NCI-H2227 (cell line): ENCODE measurements around the gene KLHL18.
"Not testable (repeated sequence)": the region's sequence is repeated elsewhere in the genome, so short reads cannot be mapped to it uniquely, and the experiment has no call there.

ENCODE experiments used
- DNase-seq: peaks from one replicate; lab custom pipeline; 2025; ENCODE audit not compliant: unreplicated experiment; lab: John Stamatoyannopoulos, UW

The KLHL18 gene

DNA sequence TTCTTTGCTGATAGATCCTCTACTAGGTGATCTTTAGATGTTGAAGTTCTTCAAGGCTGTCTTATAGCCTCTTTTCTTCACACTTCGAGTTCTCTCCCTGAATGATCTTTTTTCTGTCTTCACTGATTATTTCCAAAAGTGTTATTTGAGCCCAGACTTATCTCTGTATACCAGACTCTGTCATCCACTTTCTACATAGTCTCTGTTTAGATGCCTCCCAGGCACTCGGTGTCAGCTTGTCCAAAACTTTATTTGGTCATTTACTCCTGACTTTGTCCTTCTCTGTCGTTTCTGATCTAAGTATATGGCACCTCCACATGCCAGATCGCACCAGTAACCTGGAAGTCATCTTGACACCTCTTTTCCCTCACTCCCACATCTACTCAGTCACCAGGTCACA lies 27.6 kb downstream of the KLHL18 start:
- DNase-seq, result no peak

DNA sequence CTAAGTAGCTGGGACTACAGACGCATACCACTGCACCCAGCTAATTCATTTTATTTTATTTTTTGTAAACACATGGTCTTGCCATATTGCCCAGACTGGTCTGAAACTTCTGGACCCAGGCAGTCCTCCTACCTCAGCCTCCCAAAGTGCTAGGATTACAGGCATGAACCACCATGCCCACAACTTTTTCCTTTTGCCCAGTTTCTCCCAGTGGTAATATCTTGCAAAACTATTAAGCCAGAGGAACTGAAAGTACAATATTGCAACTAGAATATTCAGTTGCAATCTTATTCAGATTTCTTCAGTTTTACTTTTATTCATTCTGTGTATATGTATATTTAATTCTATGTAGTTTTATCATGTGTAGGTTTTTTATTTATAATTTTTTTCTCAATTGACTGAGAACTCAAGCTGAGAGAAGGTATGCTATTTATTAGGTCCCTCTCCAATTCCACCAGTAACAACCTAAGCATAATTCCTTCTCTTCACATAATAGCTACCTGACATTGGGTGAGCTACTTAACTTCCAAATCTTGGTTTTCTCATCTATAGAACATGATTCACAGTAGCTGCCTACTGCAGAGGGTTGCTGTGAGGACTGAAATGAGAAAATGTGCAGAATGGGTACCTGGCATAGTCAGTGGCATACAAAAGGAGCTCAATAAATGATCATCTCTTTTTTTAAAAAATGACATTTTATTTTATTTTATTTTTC lies 30.8 kb downstream of the KLHL18 start:
- no peak for DNase-seq

DNA sequence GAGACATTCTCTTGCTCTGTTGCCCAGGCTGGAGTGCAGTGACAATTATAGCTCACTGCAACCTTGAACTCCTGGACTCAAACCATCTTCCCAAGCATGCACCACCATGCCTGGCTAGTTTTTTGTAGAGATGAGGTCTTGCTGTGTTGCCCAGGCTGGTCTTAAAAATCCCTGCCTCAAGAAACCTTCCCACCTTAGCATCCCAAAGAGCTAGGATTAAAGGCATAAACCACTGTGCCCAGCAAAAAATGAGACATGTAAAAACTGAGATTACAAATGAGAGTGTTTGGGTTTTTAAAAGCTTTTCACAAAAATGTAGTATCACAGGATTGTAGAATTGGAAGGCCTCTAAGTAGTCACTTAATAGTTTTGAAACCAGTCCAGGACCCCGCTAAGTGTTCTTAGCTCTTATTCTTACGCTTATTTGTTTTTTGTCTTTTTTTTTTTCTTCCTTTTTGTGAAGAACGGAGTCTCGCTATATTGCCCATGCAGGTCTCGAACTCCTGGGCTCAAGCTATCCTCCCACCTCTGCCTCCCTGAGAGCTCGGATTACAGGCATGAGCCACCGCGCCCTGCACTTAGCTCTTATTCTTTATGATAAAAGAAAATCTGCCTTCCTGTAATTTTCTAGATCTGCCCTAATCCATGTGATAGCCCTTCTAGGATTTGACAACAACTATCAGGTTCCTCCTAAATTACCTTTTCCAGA lies 31.5 kb downstream of the KLHL18 start:
- no peak for DNase-seq

DNA sequence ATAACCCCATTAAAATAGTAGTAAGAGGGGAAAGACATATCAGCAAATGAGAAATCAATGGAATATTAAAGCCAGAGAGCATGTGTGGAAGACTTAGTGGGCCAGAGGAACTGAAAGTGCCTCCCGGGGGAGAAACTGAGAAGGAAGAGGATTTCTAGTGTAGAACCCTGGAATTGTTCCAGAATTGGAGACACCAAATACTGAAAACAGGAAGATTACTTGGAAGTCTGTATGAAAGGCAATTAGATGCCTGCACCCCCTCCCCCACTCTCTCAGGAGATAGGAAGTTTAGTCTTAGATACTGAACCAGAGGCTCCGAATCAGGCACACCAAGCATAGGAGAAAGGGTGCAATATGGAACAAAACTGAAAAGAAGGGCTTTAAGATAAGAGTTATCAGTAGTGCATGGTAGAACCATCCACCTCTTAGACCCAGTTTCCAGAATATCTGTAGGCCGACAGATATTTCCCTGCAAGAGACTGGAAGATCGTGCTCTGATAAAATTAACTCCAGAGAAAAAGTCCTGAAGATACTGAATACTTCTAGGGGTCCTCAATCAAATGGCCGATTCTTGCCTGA lies 32.4 kb downstream of the KLHL18 start:
- no peak for DNase-seq

DNA sequence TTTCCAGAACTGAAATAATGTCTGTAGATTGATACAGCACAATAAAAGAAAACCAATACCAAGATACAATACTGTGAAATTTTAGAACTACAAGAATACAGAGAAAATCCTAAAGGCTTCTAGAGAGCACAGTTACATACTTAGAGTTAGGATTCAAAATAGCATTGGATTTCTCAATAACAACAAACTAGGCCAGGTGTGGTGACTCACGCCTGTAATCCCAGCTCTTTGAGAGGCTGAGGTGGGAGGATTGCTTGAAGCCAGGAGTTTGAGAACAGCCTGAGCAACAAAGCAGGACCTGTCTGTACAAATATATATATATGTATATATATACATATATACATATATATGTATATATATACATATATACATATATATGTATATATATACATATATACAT lies 33.4 kb downstream of the KLHL18 start:
- not testable (repeated sequence) for DNase-seq

DNA sequence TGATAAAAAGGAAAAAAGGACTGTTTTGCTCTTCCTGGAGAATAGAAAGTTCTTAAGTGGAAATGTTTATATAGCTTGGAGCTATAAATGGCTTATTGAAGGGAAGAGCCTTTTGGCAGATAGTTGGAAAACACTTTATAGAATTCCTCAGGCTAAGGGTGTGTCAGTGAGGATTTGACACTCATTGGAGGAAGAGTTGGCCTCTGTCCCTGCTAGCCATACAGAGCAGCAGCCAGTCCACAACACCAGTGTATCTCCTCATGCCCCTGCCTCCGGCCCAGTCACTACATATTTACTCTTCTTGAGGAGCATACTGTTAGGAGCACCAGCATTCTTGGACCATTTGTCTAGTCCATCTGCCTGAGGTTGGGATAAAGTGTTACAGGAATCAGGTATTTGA lies 36.2 kb downstream of the KLHL18 start:
- no peak for DNase-seq

DNA sequence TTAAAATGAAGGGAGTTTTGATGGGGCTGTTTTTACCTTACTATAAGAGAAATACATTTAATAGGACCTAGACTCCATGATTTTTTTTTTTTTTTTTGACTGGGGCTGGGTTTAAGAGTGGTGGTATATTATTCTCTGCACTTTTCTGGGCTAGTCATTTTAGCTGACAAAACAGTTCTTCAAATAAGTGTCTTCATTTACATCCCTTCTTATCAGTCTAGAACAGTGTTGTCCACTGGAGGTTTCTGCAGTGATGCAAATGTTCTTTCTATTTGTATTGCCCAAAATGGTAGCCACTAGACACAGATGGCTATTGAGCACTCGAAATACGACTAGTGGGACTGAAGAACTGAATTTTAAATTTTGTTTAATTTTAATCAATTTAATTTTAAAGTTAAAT lies 37.2 kb downstream of the KLHL18 start:
- no peak for DNase-seq

DNA sequence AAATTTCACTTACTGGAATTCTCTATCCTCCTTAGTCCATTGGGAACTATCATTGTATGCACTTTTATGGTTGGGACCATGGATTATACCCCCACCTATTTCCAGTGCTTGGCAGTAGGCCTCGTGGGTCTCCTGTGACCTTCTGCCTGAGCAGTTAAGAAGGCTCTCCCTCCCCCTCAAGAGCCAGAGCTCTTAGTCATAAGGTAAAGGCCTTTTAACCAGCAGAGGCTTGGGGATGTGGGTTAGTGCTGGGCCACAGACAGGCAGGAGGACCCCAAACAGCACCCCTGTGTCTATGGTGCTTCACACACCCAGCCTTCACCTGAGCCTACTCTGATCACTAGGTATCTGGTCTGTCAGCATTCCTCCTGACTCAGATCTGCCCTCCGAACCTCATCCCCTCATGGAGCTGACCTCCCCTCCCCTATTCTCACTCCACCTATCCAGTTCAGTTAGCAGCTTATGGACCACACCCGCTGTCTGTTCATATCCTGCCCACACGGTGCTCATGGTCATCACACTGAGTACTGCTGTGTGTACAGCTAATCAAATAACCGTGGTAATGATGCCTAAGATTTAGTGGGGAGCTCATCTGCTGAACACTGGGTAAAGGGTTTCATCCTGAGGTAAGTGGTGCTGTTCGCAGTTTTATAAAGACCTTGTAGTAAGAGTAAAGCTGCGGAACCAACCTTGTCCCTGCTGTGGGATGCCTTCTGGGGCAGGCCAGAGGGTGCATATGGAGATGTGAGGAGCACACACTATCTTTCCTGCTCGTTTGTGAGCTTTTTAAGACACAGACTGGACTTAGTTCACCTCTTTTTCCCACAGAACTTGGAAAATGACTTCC lies 40.9 kb downstream of the KLHL18 start:
- no peak for DNase-seq

DNA sequence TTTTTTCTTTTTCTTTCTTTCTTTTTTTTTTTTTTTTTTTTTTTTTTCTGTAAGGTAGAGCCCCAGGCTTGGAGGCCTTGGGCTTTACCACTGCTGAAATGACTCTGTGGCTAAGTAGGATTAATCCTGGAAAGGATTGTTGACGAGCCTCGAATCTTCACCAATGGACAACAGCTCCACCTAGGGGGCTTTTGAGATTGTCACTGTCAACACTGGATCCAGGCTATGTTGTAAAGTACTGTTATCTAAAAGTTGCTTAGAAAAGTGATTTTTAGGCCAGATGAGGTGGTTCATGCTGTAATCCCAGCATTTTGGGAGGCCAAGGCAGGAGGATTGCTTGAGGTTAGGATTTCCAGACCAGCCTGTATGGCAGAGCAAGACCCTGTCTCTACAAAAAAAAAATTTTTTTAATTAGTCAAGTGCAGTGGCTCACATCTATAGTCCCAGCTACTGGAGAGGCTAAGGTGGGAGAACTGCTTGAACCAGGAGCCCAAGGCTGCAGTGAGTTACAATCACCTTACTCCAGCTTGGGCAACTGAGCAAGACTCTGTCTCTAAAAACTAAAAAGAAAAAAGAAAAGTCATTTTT lies 41.6 kb downstream of the KLHL18 start:
- peak; percentile 82 for DNase-seq

DNA sequence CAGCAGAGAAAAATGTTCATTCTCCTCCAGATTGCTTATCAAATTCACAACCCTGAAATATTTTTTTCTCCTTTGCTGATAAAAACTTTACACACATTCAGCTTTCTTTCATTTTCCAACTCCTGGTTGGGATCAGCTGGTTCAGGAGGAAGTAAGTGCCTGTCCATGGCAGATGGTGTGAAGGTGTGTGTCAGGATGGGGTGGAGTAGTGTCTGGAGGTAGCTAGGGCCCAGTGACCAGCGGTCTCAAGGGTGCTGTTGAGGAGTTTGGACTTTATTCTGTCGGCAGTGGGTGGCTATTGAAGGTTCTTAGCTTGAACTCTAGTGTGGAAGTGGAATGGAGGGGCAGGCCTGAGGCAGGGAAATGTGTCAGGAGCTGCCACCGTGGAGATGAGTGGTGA lies 51.2 kb downstream of the KLHL18 start:
- no peak for DNase-seq

DNA sequence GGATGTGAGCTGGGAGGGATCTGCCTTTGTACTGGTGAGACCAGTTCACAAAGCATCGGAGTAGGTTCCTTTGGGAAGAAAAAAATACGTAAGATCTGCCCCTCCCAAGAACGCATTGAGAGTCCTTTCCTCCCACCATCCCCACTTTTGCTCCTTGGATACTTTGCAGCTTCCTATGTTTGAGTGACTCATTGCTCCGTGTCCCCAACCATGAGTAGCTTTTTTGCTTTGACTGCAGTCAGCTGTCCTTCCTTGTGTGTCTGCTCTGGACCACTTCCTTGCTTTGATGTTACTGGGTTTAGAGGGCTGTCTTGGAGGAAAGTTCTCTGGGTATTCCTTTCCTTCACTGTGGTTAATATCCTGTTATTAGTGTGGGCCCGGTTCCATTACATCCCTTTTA lies 54.9 kb downstream of the KLHL18 start:
- DNase-seq, result peak; percentile 30

DNA sequence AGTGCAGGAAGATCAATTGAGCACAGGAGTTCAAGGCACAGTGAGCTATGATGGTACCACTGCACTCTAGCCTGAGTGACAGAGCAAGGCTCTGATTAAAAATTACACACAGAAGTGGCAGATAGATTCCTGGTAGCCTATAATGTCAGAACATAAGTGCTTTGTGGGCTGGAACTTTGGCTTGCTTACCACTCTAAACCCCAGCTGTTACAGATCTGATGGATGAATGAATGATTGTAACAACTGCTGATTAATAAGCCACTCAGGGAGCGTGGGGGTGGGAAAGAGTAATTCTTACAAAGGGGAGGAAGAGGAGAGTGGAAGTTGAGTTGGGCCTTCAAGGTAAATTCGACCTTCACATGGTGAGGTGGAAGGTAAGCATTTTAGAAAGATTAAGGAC lies 57.2 kb downstream of the KLHL18 start:
- no peak for DNase-seq

DNA sequence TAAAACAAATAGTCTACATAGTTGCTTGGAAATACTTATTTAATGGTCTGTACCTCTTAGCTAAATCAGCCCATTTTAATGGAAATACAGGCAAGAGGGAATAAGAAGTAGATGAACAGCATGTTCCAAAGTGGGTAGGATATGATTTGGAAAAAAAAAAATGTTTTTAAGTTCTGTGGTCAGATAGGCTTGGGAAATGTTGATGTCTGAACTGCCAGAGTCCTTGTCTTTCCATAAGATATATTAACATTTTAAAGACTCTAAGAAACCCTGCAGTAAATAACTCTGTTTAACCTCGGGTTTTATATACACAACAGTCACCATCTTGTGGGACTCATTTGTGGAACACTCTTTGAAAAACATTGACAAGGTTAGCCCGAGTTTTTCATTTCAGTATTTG lies 58.1 kb downstream of the KLHL18 start:
- no peak for DNase-seq

DNA sequence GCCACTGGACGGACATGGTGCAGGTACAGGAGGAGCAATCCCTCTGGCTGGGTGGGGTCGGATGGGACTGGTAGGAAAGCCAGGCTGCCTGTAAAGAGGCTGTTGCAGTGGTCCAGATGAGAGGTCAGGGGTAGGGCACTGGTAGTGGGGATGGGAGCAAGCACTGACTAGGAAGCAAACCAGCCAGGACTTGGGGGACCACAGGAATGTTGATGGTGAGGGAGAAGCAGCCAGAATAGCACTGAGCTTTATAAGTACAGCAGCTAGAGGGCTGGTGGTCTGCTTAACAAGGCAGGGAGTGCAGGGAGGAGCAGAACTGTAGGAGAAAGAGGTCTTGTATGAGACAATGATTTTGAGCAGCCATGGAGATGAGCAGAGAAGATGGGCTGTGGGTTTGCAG lies 59.4 kb downstream of the KLHL18 start:
- no peak for DNase-seq

DNA sequence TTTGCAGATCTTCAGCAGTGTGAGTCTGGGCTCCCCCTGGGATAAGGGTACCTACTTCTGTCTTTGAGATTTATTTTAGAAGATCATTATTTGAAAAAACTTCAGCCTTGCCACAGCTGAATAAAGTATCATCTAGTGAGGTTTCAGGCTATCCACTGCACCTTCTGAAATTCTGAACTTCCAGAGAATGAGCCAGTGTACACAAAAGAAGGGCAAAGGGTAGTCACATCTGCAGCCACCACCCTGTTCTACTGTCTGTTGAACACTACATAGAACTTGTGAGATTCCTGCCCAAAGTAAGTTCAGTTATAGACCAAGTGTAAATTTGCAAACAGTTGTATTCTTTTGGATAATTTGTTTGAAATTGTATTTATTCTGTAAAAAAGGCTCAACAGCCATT lies 60.1 kb downstream of the KLHL18 start:
- DNase-seq, result no peak

DNA sequence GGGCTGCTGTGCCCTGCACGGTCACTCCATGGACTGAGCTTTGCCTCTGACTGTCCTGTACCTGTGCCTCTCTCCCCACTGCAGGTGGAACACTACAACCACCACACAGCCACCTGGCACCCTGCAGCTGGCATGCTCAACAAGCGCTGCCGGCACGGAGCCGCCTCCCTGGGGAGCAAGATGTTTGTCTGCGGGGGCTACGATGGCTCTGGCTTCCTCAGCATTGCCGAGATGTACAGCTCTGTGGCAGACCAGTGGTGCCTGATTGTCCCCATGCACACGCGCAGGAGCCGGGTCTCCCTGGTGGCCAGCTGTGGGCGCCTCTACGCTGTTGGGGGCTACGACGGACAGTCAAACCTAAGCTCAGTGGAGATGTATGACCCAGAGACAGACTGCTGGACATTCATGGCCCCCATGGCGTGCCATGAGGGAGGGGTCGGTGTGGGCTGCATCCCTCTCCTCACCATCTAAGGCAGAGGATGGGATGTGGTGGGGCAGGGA lies 60.8 kb downstream of the KLHL18 start:
- DNase-seq, result no peak

DNA sequence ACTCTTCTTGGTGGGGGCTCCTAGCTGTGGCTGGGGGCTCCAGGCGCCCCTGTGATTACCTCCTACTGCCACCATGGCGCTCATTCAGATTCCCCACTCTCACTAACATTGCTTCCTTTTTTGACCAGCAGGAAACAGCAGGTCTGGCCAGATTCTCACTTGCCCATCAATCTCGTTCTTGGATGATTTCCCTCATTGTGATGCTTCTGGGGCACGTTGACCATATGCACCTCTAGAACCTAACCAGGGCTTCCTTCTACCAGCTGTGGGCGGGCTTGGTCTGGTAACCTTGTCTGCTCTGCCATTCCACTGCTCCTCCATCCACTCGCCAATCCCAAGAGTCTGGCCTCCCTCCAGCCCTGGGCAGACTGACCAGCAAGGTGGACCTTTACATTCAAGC lies 62.2 kb downstream of the KLHL18 start:
- no peak for DNase-seq

DNA sequence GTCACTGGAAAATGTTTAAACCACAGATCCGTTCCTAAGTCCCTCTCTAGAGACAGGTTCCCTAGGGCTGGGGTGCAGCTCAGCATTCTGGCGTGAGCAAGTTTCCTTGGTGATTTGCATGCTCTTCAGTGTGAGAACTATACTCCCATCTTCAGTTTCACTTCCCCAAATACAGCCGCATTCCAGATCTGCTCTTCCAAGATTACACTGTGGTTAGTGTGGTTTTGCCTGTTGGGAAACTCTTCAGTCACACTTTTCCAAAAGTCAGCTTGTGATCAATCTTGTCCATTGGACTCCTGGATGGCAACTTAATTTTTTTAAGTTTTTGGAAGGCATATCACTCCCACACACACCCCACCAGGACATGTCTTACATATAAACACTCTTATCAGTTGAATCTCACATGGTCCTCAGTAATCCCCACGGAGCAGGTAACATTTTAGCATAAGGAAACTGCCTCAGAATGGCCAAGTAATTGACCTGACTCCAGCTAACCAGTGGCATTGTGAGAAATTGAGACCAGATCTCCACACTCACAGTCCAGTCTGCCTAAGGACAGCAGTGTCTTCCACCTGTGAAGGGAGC lies 64.6 kb downstream of the KLHL18 start:
- no peak for DNase-seq

DNA sequence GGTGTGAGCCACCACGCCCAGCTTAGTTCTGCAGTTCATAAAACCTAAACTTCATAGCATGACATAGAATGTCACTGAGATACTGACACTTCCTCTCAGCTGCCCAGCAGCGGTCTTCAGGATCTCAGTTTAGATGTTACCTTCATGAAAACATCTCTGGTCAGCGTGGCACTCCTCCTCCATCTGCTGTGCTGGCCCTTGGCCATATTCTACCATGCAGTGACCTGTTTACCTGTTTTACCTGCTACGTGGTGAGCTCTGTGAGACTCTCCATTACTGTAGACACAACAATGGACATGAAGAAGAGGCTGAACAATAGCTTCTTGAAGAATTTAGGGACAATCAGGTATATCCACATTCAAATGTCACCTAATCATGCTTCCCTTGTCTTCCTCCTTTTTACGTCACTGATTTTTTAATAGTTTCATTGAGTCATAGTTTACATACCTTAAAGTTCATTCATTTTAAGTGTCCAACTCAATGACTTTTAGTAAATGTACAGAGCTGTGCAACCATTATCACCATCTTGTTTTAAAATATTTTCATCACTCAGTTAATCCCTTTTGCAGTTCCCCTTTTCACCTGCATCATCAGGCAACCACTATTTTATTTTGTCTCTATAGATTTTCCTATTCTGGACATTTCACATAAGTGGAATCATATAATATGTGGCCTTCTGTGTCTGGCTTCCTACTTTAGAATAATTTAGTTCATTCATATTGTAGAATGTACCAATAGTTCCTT lies 65.8 kb downstream of the KLHL18 start:
- no peak for DNase-seq

DNA sequence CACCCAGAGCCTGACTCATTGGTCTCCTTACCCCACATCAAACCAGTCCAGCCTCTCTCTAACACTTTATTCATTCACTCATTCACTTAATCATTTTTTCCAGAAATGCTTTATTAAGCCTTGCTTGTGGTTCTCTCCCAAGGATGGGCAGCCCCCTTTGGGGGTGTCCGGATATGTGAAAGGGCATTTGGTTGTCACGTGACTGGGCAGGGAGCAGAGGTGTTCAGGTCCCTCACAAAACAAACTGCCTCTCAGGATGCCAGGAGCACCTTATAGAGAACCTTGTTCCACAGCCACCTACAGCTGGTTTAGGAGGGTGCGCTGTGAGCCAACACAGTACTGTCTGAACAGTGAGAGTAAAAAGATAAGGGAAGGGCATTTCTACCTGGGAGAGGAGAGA lies 72.3 kb downstream of the KLHL18 start:
- no peak for DNase-seq
